NCI-H345 treated with DMSO at 0.1 percent for 48 hours (cell line): ENCODE data around the gene HBA2.
"Not testable (repeated sequence)": the region's sequence is repeated elsewhere in the genome, so short reads cannot be mapped to it uniquely, and the experiment has no call there.

Experiments
- DNase-seq: peaks from one replicate; lab custom pipeline; 2025; ENCODE audit not compliant: unreplicated experiment; lab: John Stamatoyannopoulos, UW

Gene HBA2

GRCh38 chr16:173928-174769, 1.5 kb downstream of the HBA2 start:
- not testable (repeated sequence) for DNase-seq

GRCh38 chr16:175011-175949, 2.6 kb downstream of the HBA2 start:
- DNase-seq = no peak

GRCh38 chr16:176006-176405, 3.3 kb downstream of the HBA2 start:
- DNase-seq = not testable (repeated sequence)

- DNase-seq = not testable (repeated sequence)
Measured at GRCh38 chr16:176477-177382, 4.1 kb downstream of the HBA2 start, which contains the start of gene HBA1. Gene HBA1 (plus strand): TSS chr16:176680. CDS start chr16:176717, 37 bp downstream.

- peak; percentile 100 for DNase-seq
Measured at GRCh38 chr16:177394-177822, 4.7 kb downstream of the HBA2 start.

- no peak for DNase-seq
Measured at GRCh38 chr16:177981-178667, 5.4 kb downstream of the HBA2 start.

GRCh38 chr16:178668-179015, 6.0 kb downstream of the HBA2 start:
- no peak for DNase-seq

GRCh38 chr16:179211-180092, 6.8 kb downstream of the HBA2 start:
- DNase-seq = no peak

GRCh38 chr16:180101-180675, 7.5 kb downstream of the HBA2 start, which contains the start of gene HBQ1:
Gene HBQ1 (plus strand): TSS chr16:180459. CDS start chr16:180487, 28 bp downstream.
- DNase-seq = no peak

- DNase-seq = no peak
Measured at GRCh38 chr16:180681-181564, 8.2 kb downstream of the HBA2 start.

- peak; percentile 34 for DNase-seq
Measured at GRCh38 chr16:181565-182021, 8.9 kb downstream of the HBA2 start.

- DNase-seq = no peak
Measured at GRCh38 chr16:183005-183404, 10.3 kb downstream of the HBA2 start.

- no peak for DNase-seq
Measured at GRCh38 chr16:185213-185612, 12.5 kb downstream of the HBA2 start.

GRCh38 chr16:185691-186090, 13.0 kb downstream of the HBA2 start:
- DNase-seq = no peak

- no peak for DNase-seq
Measured at GRCh38 chr16:187330-187729, 14.7 kb downstream of the HBA2 start.

- DNase-seq = no peak
Measured at GRCh38 chr16:188674-189073, 16.0 kb downstream of the HBA2 start.

- no peak for DNase-seq
Measured at GRCh38 chr16:189604-190186, 17.0 kb downstream of the HBA2 start.
